Activated T-helper 17 cell treated with anti-CD3 and anti-CD28 coated beads, Interleukin-2, amount 50 U/mL, for 72 hours (primary cell): ENCODE data around the gene ERICH6. TPM values are rescaled to one million over a fixed set of nuclear protein-coding genes. Genes with fewer than 3 reads are reported as not detected.
"Not testable (repeated sequence)": the region's sequence is repeated elsewhere in the genome, so short reads cannot be mapped to it uniquely, and the experiment has no call there.

ENCODE experiments used
- ATAC-seq: fragments of 150-1000 bp; cut with Tn5 transposase; replicated peaks from 2 replicates; pipeline ENCODE4 v1.10.0; 2021; ENCODE audit warnings: mild to moderate bottlenecking, moderate library complexity
- H3K27ac Mint-ChIP-seq: one replicate; pipeline ENCODE4 v1.8.0; 2022; ENCODE audit warnings: mixed read lengths
- H3K27me3 Mint-ChIP-seq: one replicate; pipeline ENCODE4 v1.8.0; 2022; ENCODE audit warnings: mixed read lengths
- H3K36me3 Mint-ChIP-seq: one replicate; pipeline ENCODE4 v1.8.0; 2022; ENCODE audit warnings: low read depth, mild to moderate bottlenecking, mixed read lengths
- H3K4me1 Mint-ChIP-seq: one replicate; pipeline ENCODE4 v1.8.0; 2022; ENCODE audit warnings: mixed read lengths
- H3K4me3 Mint-ChIP-seq: one replicate; pipeline ENCODE4 v1.8.0; 2022; ENCODE audit warnings: mild to moderate bottlenecking, mixed read lengths
- H3K9me3 Mint-ChIP-seq: one replicate; pipeline ENCODE4 v1.8.0; 2022; ENCODE audit warnings: mixed read lengths
- total RNA-seq, 2 donors: library from RNA; stranded (reverse); gene quantifications; one replicate each; pipeline ENCODE4 v1.2.3, GENCODE V29; 2022

The ERICH6 gene
- total RNA-seq, 2 donors from 2014 or later, result 0.21 TPM; not detected in 1

DNA sequence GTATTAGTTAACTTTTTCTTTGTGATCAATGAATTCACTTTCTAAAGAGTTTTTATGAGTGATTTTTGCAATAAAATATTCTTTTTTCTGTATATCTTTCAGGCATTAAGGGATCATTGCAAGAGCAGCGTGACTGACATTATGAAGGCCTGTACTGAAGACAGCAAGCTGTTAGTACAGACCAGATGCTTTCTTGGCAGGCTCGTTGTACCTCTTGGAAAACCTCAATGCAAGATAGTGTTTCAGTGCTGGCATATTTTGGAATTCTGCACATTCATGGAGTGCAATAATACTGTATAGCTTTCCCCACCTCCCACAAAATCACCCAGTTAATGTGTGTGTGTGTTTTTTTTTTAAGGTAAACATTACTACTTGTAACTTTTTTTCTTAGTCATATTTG lies 76.2 kb downstream of the ERICH6 start:
- no peak overlapping the region for H3K4me3 Mint-ChIP-seq
- ATAC-seq, result no peak
- H3K27ac Mint-ChIP-seq, result no peak overlapping the region
- H3K4me1 Mint-ChIP-seq, result peaks cover 16% of the 10 kb centered on the region
- H3K9me3 Mint-ChIP-seq, result no peaks in the 10 kb centered on the region
- no peaks in the 10 kb centered on the region for H3K27me3 Mint-ChIP-seq
- H3K36me3 Mint-ChIP-seq, result peaks cover 83% of the 10 kb centered on the region

DNA sequence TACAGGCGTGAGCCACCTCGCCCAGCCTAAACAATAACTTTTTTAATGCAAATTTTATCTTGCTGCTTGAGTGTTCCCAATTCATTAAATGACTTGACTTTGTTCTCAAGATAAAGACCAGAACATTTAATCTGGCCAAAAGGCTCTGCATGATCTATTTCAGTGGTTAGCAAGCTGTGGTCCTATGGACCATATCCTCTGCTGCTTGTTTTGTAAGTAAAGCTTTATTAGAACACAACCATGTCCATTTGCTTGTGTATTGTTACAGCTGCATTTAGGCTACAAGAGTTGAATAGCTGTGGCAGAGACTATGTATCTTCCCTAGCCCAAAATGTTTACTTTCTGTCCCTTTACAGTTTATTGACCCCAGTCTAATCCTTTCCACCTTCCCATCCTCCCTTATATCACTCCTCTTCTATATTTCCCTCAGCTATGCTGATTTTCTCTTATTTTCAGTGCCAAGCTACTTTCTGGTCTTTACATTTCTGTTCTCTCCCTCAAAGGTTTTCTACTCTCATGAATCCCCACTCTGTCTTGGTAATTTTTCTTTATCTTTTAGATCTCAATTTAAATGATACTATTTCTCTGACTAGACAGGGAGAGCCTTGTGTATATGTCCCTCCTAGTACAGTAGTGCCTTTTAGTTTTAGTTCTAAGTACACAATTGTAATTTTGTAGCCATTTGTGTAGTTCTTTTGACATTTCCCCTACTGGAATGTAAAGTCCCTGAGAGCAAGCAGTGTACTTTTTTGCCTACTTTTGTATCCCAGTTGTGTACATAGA lies 77.4 kb downstream of the ERICH6 start:
- Mint-ChIP-seq H3K36me3 (peaks cover 92% of the 10 kb centered on the region), H3K27me3 (no peaks in the 10 kb centered on the region), H3K4me3 (no peak overlapping the region), H3K4me1 (peaks cover 23% of the 10 kb centered on the region), H3K9me3 (no peaks in the 10 kb centered on the region), H3K27ac (peak overlapping the region; percentile 14)
- no peak for ATAC-seq

DNA sequence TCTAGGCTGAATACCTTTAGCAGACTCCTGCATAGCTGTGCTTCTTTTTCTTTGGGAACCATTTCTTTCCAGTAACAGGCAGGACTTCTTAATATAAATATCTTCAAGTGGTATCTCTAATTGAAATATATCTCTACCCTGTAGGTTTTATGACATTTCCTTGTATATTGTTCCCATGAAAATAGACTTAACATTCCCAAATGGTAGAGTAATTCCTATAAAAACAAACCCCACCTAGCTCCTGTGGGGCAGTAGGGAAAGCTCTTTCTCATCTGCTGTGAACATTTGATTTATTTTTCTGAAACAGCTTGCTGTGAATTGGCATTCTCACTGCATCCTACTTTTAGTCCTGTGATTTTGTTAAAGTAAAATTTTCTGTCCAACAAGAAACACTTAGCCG lies 79.8 kb downstream of the ERICH6 start:
- peaks cover 38% of the 10 kb centered on the region for H3K4me1 Mint-ChIP-seq
- H3K4me3 Mint-ChIP-seq, result no peak overlapping the region
- no peak for ATAC-seq
- H3K27ac Mint-ChIP-seq, result peak overlapping the region; percentile 52
- H3K27me3 Mint-ChIP-seq, result no peaks in the 10 kb centered on the region
- H3K36me3 Mint-ChIP-seq, result peaks cover 87% of the 10 kb centered on the region
- H3K9me3 Mint-ChIP-seq, result no peaks in the 10 kb centered on the region

DNA sequence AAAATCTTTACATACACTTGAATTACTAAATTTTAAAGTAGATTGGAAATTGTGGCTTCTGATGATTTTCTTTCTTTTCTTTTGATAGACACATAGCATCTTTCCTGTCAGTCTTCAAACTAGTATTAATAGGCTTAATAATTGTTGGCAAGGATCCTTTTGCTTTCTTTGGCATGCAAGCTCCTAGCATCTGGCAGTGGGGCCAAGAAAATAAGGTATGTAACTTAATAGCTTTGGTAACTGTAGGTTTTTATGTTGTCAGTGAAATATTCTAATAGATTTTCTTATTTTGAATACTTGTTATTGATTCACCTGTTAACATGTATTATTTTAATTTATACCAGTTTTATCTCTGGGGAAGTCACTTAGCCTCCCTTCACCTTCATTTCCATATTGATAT lies 80.8 kb downstream of the ERICH6 start:
- H3K4me3 Mint-ChIP-seq, H3K9me3 Mint-ChIP-seq, H3K27me3 Mint-ChIP-seq, ATAC-seq: not testable (repeated sequence)
- Mint-ChIP-seq H3K36me3 (peaks cover 87% of the 10 kb centered on the region), H3K27ac (peak overlapping the region; percentile 52), H3K4me1 (peaks cover 38% of the 10 kb centered on the region)

DNA sequence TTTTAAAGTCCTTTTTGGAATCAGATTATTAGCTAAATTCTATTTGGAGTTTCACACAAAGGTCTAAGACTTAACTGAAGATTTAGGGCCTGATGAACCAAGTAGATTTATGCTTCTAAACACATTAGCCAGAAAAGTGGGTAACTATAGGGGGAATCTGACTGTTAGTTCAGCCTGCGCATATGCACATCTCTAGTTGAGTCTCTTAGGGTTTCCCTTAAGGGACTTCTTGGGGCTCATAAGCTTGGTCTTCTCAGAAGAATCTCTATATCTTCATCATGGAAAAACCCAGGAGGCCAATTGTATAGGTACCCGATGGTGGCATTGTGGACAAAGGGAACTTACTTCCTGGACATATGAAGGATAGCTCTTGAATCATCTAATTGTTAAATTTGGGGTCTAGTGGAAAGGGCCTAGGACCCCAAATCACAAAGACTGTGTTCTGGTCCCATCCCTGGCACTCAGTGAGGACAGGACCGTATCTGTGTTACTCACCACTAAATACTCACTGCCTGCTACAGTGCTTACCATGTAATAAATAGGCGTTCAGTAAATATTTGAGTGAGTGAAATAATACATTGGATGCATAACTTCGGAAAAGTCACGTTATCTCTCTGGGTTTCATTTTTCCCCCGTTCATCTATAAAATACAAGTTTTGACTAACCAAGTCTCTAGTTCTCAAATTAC lies 83.6 kb downstream of the ERICH6 start:
- H3K36me3 Mint-ChIP-seq, result peaks cover 78% of the 10 kb centered on the region
- H3K4me3 Mint-ChIP-seq, result peak overlapping the region; percentile 19
- no peaks in the 10 kb centered on the region for H3K27me3 Mint-ChIP-seq
- no peaks in the 10 kb centered on the region for H3K9me3 Mint-ChIP-seq
- peak; percentile 73 for ATAC-seq
- peaks cover 30% of the 10 kb centered on the region for H3K4me1 Mint-ChIP-seq
- H3K27ac Mint-ChIP-seq, result peak overlapping the region; percentile 69

DNA sequence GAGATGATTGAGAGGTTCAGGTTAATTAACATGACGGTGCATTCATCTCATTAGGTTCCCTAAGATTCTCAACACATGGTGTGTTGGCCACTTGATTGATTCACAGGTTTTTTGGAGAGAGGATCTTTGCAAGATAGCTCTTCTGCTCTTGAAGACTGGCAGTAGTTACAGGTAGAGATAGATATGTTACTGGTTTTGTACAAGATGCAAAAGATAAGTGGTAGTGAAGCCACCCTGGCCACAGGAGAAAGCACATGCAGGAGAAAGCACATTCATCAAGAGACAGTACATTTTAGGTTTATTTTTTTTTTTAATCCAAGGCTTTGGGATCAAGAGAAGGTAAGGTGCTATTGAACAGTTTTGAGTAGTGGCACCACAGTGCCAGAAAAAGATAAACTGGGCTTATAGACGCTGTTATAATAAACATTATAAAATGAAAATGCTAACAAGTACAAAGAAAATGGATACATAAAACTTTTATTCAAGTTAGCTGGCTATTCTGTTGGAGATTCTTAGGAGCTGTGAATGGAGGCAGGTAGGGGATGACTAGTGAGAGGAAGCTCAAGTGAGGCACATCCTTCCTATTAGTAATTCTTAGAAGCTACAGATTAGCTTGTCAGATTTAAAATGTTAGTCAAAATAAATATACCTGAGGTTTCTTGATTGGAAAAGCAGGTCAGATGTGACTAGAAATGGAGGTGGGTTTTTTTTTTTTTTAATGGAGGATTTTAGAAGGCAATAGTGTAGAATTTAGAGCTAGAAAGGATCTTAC lies 89.8 kb downstream of the ERICH6 start:
- Mint-ChIP-seq H3K4me3 (peak overlapping the region; percentile 49), H3K27me3 (no peaks in the 10 kb centered on the region), H3K27ac (peak overlapping the region; percentile 74), H3K9me3 (no peaks in the 10 kb centered on the region), H3K4me1 (peaks cover 43% of the 10 kb centered on the region), H3K36me3 (peaks cover 87% of the 10 kb centered on the region)
- peak; percentile 88 for ATAC-seq

DNA sequence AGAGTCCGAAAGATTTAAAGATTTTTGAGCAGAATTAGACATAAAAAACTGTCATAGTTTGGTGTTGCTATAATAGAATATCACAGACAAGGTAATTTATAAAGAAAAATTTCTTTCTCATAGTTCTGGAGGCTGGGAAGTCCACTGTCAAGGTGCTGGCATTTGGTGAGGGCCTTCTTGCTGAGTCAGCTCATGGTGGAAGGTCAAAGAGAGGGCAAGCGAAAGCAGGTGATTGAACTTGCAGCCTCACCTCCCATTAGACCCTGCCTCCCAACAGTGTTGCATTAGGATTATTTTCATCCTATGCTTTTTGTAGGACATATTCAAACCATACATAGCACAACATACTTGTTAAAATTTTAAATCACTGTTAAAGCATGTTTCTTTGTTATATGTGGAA lies 90.7 kb downstream of the ERICH6 start:
- Mint-ChIP-seq H3K4me3 (peak overlapping the region; percentile 49), H3K27me3 (no peaks in the 10 kb centered on the region), H3K27ac (peak overlapping the region; percentile 74), H3K36me3 (peaks cover 87% of the 10 kb centered on the region), H3K4me1 (peaks cover 52% of the 10 kb centered on the region), H3K9me3 (no peaks in the 10 kb centered on the region)
- ATAC-seq, result no peak

DNA sequence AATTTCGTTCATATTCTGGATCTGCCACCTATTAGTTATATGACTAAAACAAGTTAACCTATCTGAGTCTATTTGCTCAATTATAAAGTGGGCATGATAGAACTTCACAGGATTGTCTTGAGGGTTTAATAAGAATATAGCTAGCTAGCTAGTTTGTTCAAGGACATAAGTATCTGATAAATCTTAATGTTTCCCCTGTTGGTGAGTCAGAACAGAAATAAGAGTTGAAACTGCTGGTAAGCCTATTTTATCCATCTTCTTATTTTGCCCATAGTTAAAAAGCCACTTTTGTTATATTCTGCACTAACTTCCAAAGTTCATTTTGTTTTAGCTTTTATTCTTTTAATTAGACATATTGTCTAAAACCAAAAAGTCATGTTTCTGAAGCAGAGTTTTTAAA lies 91.2 kb downstream of the ERICH6 start:
- no peaks in the 10 kb centered on the region for H3K9me3 Mint-ChIP-seq
- no peak for ATAC-seq
- H3K4me1 Mint-ChIP-seq, result peaks cover 57% of the 10 kb centered on the region
- H3K4me3 Mint-ChIP-seq, result peak overlapping the region; percentile 49
- H3K27ac Mint-ChIP-seq, result peak overlapping the region; percentile 74
- no peaks in the 10 kb centered on the region for H3K27me3 Mint-ChIP-seq
- peaks cover 87% of the 10 kb centered on the region for H3K36me3 Mint-ChIP-seq

DNA sequence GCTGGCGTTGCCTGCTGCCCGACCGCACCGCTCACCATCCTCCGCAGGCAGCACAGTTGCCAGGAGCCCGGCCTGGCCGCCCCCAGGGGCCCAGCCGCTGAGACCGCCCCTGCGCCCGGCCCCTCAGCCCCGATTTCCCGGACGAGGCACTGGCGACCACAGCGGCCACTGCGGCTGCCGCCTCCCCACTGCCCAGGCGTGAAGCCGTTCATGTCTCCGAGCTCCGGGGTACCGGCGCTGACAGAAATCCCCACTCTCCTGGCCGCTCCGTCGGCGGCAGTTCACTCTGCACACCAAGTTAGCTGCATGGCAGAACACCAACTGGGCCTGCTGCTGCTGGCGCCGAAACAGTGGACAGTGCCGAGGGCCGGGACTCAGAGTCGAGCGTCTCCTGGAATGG lies 92.1 kb downstream of the ERICH6 start:
- H3K9me3 Mint-ChIP-seq, result no peaks in the 10 kb centered on the region
- H3K36me3 Mint-ChIP-seq, result peaks cover 89% of the 10 kb centered on the region
- peaks cover 61% of the 10 kb centered on the region for H3K4me1 Mint-ChIP-seq
- peak overlapping the region; percentile 4 for H3K4me3 Mint-ChIP-seq
- H3K27ac Mint-ChIP-seq, result no peak overlapping the region
- no peak for ATAC-seq
- no peaks in the 10 kb centered on the region for H3K27me3 Mint-ChIP-seq

DNA sequence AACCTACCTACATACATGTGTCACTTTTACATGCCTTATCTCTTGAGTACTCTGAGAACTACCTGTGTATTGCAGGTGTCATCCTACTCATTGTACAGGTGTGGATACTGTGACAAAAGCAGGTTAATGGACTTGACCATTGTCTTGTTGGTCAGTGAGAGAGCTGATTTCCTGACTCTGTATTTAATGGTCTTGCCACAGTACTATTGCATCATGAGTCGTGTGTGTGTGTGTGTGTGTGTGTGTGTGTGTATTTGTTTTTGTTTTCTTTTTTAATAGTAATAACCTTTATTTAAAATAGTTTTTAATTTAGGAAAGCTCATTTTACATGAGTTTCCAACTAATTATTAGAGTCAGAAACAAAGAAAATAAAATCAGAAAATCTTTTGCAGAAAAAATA lies 92.9 kb downstream of the ERICH6 start:
- Mint-ChIP-seq H3K4me3 (peak overlapping the region; percentile 95), H3K27ac (peak overlapping the region; percentile 61)
- ATAC-seq, result no peak

DNA sequence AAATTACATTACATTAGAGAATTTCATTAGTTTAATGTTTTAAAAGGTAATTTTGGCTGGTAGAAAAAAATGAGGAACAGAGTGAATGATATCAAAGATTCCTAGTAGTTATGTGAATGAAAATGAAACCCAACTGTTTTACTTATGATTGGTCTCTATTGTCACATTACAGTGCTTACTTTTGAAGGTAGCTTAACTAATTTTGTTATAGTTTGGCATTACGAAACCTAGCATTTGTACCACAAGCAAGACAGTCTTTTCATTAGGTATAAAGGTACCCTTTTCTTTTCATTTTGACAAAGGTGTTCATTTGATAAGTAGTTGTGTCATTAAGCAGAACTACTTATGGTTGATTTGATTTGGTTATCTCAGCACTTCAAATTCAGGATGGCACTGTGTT lies 93.7 kb downstream of the ERICH6 start:
- H3K4me1 Mint-ChIP-seq, result peaks cover 69% of the 10 kb centered on the region
- H3K9me3 Mint-ChIP-seq, result no peaks in the 10 kb centered on the region
- peak overlapping the region; percentile 95 for H3K4me3 Mint-ChIP-seq
- no peaks in the 10 kb centered on the region for H3K27me3 Mint-ChIP-seq
- peak; percentile 31 for ATAC-seq
- H3K27ac Mint-ChIP-seq, result peak overlapping the region; percentile 61
- peaks cover 96% of the 10 kb centered on the region for H3K36me3 Mint-ChIP-seq

More for the DNA sequence above, 92.9 kb downstream of the ERICH6 start:
- peaks cover 66% of the 10 kb centered on the region for H3K4me1 Mint-ChIP-seq
- H3K9me3 Mint-ChIP-seq, result no peaks in the 10 kb centered on the region
- no peaks in the 10 kb centered on the region for H3K27me3 Mint-ChIP-seq
- peaks cover 94% of the 10 kb centered on the region for H3K36me3 Mint-ChIP-seq

Other genes starting within 250 kb of the ERICH6 start
- 100 to 1,000 TPM in 1 of 2 donors, 10 to 100 TPM in 1; 71.4 to 107 TPM for gene SERP1, start 157.4 kb downstream of the ERICH6 start, total RNA-seq
- 100 to 1,000 TPM; 126 to 139 TPM for gene EIF2A, start 157.1 kb downstream of the ERICH6 start, total RNA-seq
- 100 to 1,000 TPM; 111 to 144 TPM for gene SELENOT, start 100.6 kb downstream of the ERICH6 start, total RNA-seq
- 10 to 100 TPM; 42.8 to 92.4 TPM for gene SIAH2, start 59.2 kb upstream of the ERICH6 start, total RNA-seq
- gene MINDY4B, start 201.5 kb upstream of the ERICH6 start, total RNA-seq, result not detected